GM19035 (cell line): ENCODE measurements around the gene RNF111.
"Not testable (repeated sequence)": the region's sequence is repeated elsewhere in the genome, so short reads cannot be mapped to it uniquely, and the experiment has no call there.

Experiments used
- ATAC-seq: cut with Tn5 transposase; IDR thresholded peaks from one replicate; pipeline ENCODE4 v1.9.1; 2021; ENCODE audit not compliant: unreplicated experiment

RNF111 gene

DNA sequence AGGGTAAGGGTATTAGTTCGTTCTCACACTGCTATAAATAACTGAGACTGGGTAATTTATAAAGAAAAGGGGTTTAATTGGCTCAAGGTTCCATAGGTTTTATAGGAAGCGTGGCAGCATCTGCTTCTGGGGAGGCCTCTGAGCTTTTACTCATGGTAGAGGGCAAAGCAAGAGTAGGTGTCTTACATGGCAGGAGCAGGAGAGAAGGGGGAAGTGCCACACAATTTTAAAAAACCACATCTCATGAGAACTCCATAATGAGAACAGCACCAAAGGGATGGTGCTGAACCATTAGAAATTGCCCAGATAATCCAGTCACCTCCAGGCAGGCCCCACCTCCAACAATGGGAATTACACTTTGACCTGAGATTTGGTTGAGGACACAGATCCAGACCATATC lies 12.2 kb downstream of the RNF111 start:
- no peak for ATAC-seq

DNA sequence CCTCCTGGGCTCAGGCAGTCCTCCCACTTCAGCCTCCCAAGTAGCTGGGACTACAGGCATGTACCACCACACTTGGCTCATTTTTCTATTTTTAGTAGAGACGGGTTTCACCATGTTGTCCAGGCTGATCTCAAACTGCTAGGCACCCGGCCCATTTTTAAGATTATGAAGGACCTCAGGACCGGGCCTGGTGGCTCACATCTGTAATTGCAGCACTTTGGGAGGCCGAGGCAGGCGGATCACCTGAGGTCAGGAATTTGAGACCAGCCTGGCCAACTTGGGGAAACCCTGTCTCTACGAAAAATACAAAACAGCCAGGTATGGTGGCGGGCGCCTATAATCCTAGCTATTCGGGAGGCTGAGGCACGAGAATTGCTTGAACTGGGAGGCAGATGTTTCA lies 12.8 kb downstream of the RNF111 start:
- not testable (repeated sequence) for ATAC-seq

DNA sequence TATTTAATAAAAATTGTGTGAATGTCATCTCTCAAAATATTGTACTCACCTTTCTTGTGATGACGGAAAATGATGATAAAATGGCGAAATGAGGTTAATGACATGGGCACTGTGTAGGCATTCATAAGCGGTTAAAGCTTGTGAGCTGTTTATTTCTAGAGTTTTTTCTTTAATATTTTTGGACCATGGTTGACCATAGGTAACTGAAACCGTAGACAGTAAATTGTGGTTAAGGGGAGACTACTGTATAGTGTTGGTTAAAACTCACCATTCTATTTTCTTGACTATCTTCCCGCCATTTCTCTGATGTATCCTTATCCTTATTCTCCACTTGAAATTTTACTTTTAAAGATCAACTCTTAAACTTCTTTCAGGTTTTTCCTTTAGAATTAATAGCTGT lies 14.5 kb downstream of the RNF111 start:
- ATAC-seq = no peak

DNA sequence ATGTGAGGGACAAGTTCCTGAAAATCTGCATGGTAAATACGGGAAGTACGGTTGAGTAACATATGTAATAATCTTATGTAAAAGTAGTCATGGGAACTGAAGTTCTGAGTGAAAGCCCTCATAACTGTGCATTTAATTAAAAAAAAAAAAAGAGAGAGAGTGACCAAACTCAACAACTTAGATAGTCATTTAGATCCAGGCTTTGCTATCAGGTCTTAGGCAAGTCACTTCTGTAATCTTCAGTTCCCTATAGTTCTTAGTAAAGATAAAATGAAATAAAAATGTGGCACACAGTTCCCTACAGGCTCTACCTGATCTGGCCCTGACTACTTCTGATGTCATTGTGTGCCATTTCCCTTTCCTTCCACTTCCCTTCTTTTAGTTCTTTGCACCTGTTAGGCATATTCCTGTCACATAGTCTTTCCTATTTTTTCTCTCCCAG lies 15.0 kb downstream of the RNF111 start:
- ATAC-seq = no peak

DNA sequence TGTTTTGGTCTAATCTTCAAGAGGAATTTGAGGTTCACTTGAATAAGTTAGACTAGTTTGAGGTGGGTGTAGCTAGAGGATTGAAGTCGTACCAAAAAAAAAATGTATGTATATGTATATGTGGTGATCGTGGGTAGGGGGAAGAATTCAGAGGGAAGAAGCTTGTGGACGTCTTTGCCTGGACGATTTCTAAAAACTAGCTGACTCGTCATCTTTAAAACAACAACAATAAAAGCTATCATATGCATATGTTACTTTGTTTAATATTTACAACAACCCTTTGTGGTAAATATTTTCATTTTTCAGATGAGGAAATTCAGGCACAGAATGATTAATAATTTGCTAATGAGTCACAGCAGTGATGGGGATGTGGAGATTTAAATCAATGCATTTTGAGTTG lies 18.1 kb downstream of the RNF111 start:
- ATAC-seq = no peak

DNA sequence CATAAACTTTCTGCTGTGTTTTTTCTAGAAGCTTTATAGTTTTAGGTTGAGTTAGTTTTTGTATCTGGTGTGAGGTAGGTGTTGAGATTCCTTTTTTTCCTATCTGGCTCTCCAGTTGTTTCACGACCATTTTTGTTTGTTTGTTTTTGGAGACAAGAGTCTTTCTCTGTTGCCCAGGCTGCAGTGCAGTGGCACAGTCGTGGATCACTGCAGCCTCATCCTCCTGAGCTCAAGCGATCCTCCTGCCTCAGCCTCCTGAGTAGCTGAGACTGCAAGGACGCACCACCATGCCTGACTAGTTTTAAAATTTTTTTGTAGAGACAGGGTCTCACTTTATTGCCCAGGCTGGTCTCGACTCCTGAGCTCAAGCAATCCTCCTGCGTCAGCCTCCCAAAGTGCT lies 20.6 kb downstream of the RNF111 start:
- ATAC-seq = no peak

DNA sequence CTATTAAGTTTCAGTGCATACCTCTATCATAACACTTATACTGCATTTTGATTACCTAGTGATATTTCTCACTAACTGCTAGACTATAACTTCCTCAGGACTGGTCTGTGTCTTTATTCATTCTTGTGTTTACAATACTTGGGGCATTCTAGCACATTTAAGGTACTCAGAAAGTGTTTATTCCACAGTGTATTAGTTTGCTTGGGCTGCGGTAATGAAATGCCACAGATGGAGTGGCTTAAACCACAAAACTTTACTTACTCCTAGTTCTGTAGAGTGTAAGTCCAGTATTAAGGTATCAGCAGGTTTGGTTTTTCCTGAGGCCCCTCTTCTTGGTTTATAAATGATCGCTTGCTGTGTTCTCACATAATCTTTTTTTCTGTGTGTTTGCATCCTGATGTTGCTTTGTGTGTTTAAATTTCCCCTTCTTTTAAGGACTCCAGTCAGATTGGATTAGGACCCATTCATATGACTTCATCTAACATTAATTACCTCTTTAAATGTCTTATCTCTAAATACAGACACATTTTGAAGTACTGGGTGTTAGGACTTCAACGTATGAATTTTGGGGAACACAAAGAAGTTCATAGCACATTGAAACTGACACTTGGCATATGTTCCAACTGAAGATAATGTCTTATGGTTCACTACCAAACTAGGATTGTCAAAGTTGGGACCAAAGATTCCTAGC lies 23.9 kb downstream of the RNF111 start:
- no peak for ATAC-seq

DNA sequence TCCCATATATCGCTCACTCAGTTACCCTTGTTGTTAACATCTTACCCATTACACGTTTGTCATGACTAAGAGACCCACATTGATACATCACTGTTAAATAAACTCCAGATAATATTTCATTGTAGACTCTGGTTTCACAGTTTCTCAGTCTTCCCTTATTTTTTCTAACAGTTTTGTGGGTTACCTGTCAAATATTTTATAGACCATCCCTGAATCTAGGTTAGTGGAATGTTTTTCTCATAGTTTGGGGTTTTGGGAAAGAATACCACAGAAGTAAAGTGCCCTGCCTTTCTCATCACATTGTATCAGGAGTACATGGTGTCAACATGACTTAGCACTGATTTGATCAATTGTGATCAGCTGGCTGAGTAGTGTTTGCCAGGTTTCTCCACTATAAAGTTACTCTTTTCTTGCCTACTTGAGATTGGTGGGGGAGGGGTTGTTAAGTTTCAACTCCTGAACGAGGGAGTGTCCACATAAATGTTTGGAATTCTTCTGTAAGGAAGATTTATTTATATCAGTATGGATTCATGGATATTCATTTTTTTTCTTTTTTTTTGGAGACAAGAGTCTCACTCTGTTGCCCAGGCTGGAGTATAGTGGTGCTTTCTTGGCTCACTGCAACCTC lies 25.9 kb downstream of the RNF111 start:
- ATAC-seq = no peak

DNA sequence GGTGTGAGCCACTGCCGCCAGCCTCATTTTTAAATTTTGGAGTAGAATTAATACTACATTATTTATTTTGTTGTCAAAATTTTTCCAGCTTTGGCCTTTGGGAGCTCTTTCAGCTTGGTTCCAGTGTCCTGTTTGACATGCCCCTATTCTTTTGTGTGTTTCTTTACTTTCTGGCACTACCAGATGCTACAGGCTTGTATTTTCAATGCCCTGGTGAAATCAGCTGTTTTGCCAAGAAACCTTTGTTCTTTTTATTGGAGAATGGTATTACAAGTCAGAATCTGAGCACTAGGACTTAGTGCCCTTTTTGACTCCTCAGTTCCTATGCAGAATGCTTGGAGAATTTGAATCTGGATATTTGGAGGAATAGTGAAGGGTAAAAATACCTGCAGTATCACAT lies 26.6 kb downstream of the RNF111 start:
- no peak for ATAC-seq

DNA sequence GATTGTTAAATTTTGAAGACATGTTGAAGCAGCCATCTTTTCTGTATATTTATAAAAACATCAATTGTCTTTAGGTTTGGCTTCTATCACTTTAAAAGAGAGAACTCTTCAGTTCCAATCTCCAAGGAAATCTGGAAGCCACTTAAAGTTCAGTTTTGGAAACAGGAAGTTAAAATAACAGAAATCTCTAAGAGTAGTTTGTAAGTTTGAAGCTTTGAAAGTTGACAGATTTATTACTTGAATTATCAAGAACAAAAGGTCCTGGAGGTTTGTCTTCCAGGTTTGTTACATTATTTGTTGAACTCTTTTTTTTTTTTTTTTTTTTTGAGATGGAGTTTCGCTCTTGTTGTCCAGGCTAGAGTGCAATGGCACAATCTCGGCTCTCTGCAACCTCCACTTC lies 30.0 kb downstream of the RNF111 start:
- ATAC-seq = no peak

DNA sequence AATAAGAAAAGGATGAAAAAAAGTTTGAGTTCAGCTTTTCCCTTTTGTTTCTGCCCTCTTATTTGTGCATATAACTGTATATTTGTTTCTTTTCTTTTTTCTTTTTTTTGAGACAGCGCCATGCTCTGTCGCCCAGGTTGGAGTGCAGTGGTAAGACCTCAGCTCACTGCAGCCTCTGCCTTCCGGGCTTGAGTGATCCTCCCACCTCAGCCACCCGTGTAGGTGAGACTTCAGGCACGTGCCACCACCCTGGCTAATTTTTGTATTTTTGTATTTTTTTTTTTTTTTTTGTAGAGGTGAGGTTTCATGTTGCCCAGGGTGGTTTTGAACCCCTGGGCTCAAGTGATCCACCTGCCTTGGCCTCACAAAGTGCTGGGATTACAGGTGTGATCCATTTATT lies 31.4 kb downstream of the RNF111 start:
- ATAC-seq = no peak

DNA sequence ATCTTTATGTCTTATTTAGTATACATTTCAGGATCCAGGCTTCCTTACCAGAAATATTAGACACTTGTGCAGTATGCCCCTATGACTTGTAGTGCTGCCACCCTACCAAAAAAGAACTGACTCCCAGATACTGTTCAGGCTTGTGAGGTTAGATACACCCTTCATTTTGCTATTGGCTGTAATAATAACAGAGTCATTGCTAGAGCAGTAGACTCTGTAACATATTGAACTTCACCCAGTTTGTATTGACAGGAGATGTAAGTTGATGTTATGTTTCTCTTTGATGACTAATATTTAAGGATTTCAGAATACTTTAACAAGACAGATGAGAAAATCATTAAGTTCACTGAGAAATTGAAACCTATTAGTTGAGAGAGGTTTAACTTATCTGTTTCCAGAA lies 32.9 kb downstream of the RNF111 start:
- ATAC-seq = no peak

DNA sequence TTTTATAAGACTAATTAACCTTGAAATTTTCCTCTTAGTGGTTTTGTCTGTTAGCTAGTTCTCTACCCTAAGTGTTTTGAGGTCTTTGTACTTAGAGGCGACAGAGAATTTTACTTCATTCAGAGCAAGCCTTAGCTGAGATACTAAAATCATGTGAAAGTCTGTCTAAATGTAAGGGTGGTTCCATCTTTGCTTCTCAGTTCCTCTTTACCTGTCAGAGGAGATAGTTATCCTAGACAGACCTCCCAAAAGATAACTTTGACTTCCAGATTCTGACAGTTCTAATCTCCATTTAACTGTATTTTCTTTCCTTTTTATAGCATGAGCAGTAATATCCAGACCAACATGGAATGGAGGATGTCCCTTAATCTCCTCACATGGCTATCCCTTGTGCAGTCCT lies 34.7 kb downstream of the RNF111 start:
- no peak for ATAC-seq

DNA sequence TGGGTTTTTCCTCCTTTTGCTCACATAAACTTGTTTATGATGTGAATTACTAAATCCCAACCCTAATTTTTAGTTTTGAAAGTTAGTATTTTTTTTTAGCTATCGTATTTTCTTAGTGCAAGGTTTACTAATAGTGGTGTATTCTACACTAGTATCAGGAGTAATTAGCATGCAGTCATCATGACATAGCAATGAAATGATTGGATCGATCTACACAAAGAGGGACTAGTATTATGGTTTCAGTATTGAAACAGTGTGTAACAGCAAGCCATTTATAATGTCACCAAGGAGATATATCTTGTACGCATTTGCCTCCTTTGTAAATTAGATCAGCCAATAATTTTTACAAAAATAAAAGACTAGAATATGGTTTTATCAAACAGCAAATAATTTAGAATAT lies 38.7 kb downstream of the RNF111 start:
- ATAC-seq = no peak

DNA sequence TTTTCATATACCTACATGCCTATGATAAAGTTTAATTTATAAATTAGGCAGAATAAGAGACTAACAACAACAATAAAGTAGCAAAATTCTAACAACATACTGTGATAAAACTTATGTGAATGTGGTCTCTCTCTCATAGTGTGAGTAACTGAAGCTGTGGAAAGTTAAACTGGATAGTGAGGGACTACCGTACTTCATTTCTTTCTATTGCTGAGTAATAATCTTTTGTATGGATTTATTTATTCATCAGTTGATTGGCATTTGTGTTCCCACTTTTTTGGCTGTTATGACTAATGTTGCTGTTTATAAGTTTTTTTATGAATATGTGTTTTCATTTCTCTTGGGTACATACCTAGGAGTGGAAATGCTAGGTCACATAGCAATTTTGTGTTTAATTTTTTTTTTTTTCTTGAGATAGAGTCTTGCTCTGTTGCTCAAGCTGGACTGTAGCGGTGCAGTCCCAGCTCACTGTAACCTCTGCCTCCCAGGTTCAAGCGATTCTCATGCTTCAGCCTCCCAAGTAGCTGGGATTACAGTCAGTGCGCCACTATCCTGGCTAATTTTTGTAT lies 41.0 kb downstream of the RNF111 start:
- ATAC-seq = no peak

DNA sequence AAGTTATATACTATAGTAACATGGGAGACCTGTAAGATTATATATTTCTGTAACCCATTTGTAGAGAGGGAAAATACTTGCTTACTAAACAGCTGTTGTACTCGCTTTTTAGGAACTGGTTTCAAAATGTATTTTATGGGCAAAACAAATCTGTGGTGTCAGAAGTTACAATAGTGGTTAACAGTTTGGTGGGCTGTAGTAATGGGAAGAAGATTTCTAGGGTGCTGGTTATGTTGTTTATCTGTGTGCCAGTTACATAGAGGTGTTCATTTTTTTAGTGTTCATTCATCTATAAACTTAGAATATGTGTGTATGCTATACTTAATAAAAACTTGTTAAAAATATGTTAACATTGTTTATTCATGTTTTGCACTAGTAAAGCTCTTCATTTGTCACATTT lies 42.1 kb downstream of the RNF111 start:
- ATAC-seq = no peak

DNA sequence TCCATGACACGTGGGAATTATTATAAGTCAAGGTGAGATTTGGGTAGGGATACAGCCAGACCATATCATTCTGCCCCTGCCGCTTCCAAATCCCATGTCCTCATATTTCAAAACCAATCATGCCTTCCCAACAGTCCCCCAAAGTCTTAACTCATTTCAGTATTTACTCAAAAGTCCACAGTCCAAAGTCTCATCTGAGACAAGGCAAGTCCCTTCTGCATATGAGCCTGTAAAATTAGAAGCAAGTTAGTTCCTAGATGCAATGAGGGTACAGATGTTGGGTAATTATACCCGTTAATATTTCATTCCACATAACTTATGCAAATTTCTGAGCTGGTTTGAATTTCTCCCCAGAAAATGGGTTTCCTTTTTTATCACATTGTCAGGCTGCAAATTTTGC lies 47.7 kb downstream of the RNF111 start:
- ATAC-seq = no peak

DNA sequence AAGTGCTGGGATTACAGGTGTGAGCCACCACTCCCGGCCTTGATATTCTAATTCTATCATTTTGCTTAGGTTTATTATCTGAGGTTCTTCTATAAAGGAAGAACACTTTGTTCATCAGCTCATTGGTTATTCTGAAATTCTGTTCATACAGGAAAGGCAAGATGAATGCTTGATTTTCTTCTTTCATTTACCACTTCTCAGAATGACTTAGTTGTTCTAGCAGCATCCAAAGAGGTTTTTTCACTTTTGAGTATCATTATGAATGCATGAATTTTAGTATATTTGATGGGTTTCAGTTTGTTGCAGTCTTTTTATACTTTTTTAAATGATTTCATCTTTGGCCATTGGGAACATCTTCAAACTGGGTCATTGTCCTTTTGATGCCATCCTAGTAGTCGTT lies 51.8 kb downstream of the RNF111 start:
- ATAC-seq = no peak

DNA sequence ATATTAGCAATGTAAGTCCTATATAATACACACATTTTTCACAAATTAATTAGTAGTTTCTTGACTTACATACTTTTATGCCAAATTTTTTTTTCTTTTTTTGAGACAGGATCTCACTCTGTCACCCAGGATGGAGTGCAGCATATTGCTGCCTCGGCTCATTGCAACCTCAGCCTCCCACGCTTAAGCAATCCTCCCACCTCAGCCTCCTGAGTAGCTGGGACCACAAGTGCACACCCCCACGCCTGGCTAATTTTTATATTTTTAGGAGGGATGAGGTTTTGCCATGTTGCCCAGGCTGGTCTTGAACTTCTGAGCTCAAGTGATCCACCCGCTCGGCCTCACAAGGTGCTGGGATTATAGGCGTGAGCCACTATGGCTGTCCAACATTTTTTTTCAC lies 54.6 kb downstream of the RNF111 start:
- ATAC-seq = no peak

DNA sequence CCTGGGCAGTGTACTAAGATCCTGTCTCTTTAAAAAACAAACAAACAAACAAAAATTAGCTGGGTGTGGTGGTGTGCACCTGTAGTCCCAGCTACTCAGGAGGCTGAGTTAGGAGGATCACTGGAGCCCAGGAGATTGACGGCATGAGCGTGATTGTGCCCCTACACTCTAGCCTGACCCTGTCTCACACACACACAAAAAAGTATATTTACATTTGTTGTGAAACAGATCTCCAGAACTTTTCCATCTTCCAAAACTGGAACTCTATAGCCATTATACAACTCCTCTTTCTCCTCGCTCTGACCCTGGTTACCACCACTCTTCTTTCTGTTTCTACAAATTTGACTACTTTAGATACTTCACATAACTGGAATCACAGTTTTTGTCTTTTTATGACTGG lies 61.4 kb downstream of the RNF111 start:
- ATAC-seq = no peak

DNA sequence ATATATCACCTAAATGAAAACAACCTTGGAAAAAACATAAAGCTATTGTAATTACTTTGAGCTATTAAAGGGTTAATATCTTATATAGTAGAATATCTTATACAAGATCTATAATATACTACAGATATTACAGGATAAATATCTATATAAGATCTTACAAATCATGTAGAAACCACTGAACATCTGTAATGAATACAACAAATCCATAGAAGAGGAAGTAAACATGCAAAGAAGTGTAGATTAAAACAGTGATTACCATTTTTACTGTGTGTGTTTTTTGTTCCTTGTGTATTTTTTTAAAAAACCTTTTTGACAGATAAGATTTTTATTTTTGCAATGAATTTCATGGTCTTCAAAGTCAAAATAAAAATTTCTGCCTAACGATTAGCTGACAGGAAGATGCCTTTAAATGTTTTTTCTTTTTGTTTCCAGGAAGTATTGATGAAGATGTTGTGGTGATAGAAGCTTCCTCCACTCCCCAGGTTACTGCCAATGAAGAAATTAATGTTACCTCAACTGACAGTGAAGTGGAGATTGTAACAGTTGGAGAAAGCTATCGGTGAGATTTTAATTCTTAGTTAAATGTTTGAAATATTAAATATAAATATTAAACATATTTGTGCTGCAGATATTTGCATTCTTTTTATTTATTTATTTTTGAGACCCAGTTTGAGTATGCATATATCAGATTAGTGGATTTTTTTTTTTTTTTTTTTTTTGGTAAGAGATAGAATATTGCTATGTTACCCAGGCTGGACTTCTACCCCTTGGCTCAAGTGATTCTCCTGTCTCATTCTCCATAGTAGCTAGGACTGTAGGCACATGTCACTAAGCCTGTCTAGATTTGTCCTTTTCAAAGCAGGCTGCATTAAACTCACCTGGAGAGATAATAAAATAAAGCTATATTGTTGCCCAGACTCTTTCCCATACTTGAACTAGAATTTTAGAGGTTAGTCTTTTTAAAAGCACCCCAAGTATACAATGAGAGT lies 64.7 kb downstream of the RNF111 start:
- ATAC-seq = no peak
